PFSK-1 (cell line): ENCODE data around the gene PNMA5.

ENCODE experiments used
- FOXP2 ChIP-seq: optimal IDR thresholded peaks from 2 replicates; pipeline ENCODE3; 2011; ENCODE audit warnings: borderline replicate concordance, control low read depth, inconsistent platforms; ENCODE audit not compliant: insufficient read depth; ENCODE audit errors: extremely low read length, extremely low read depth
- POLR2AphosphoS5 ChIP-seq: IDR thresholded peaks from 2 replicates; pipeline ENCODE4 v1.6.1; 2012; ENCODE audit warnings: low read depth, mild to moderate bottlenecking, control low read depth, low read length, moderate library complexity
- REST ChIP-seq, 2 experiments: IDR thresholded peaks; 2 replicates each; pipeline versions ENCODE4 v1.6.1 to v1.8.0; 2011 to 2012; ENCODE audit warnings: low read depth in 2 of 2, low read length in 2 of 2, control low read depth in 1 of 2, inconsistent platforms in 1 of 2, mild to moderate bottlenecking in 1 of 2, moderate library complexity in 1 of 2; ENCODE audit not compliant: insufficient read depth in 1 of 2
- SIN3A ChIP-seq: IDR thresholded peaks from 2 replicates; pipeline ENCODE4 v1.6.1; 2012; ENCODE audit warnings: mild to moderate bottlenecking, low read length, moderate library complexity, borderline replicate concordance; ENCODE audit not compliant: insufficient read depth
- TAF1 ChIP-seq: IDR thresholded peaks from 2 replicates; pipeline ENCODE4 v1.6.1; 2012; ENCODE audit warnings: low read length, control low read depth, borderline replicate concordance; ENCODE audit not compliant: insufficient read depth

The PNMA5 gene

DNA sequence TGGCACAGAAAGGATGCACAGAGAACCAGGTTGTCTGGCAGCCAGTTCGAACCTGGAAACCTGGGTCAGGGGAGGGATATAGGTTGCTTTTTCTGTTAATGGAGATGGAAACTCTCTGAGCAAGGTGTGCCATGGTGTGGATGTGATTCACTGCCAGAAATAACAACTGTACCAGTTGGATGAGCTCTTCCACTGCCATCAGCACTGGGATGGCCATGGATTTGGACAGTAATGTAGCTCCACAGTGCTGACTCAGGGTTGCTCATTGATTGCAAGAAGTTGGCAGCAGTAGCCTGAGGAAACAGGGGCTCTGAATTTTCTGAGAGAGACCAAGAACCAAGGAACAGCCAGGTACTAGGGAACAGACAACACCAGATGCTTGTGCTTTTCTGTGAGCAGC, 33.8 kb downstream of the PNMA5 start:
- no peak for TF ChIP-seq TAF1
- no peak for TF ChIP-seq POLR2AphosphoS5
- no peak for TF ChIP-seq FOXP2
- no peak for TF ChIP-seq SIN3A
- TF ChIP-seq REST (IDR thresholded peaks at IDR 0.05; ENCODE audit: insufficient read depth in 1 of 2, low read depth in 2 of 2, low read length in 2 of 2) = no peak

DNA sequence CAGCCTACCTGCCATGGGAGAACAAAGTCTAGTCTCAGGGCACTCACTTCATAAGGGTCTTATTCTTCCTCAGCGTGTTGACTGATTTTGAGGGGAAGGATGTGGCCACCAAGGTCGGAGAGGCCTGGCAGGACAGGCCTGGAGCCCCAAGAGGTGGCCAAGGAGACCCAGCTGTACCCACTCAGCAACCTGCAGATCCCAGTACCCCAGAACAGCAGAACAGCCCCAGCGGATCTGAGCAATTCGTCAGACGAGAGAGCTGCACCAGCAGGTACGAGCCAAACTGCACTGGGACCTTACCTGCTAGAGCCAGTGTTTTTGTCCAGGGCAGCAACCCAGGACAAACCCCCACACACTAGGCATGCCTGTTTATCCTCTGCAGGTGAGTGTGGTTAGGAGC, 34.3 kb downstream of the PNMA5 start:
- TF ChIP-seq REST (IDR thresholded peaks at IDR 0.05; ENCODE audit: insufficient read depth in 1 of 2, low read depth in 2 of 2, low read length in 2 of 2) (no peak), FOXP2 (no peak)

DNA sequence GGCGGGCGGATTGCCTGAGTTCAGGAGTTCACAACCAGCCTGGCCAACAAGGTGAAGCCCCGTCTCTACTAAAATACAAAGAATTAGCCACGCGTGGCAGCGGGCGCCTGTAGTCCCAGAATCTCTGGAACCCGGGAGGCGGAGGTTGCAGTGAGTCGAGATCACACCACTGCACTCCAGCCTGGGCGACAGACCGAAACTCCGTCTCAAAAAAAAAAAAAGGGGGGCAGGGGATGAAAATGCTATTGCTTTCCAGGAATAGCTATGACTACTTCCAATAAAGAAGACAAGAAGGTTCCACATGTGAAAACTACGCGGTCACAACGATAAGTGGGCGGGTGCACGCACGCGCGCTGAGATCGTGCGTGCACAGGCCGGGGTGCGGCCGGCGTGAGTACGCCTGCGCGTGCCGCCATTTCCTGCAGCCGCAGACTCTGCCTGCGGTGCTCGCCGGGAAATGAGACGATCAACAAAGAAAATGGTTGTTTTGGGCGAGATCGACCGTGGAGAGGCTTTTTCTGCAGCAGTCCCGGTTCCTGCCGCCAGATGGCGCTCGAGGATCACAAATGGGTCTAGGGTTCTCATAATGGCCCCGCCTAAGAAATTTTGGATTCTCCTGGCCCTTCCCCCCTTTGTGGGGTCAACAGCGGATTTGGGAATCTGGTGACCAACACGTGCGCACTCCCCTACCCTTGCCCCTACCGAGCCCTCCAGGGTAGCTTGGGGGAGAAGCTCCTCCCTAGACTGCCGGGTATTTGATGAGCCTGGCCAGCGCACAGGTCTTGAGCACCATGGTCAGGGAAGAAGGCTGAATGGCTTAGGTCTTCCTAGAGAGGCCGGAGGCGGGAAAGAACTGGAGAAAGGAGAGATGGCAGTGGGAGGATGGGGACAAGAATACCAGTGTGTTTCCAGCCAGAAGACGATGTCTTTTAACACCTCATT, 35.1 kb downstream of the PNMA5 start:
- TF ChIP-seq REST (IDR thresholded peaks at IDR 0.05; ENCODE audit: insufficient read depth in 1 of 2, low read depth in 2 of 2, low read length in 2 of 2) (no peak), POLR2AphosphoS5 (peak; percentile 58; the same call in 1 of the 2 replicates), FOXP2 (peak; percentile 43)

DNA sequence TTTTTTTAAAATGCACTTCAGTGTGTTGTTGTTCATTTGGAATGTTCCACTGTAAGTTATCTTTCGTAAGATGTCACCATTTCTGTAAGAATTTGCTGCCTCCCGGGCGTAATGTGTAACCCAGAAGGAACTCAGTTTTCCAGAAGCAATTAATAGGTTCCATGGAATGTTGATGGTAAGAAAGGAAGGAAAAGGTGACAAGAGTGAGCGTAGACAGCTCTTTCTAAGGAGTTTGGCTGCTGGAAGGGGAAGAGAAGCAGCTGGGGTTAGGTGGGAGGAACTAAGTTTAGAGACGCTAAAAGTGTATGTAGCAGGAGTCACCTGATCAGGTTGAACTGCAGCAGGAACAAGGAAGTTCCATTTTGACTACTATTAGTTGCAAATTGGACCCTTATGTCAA, 35.9 kb downstream of the PNMA5 start:
- TF ChIP-seq POLR2AphosphoS5 (no peak), SIN3A (no peak), FOXP2 (no peak), REST (IDR thresholded peaks at IDR 0.05; ENCODE audit: insufficient read depth in 1 of 2, low read depth in 2 of 2, low read length in 2 of 2) (no peak), TAF1 (no peak)
